SH-SY5Y (cell line): Measurements from ENCODE around the gene ARG2.

ENCODE experiments used
- GATA2 ChIP-seq: IDR thresholded peaks from 2 replicates; pipeline ENCODE4 v1.6.1; 2011; ENCODE audit warnings: mild to moderate bottlenecking, low read depth, low read length
- GATA3 ChIP-seq: IDR thresholded peaks from 2 replicates; pipeline ENCODE4 v1.6.1; 2011; ENCODE audit warnings: low read depth, mild to moderate bottlenecking, low read length, moderate library complexity

ARG2 gene

GRCh38 chr14:67675219-67675582 is 55.5 kb downstream of the ARG2 start:
- TF ChIP-seq GATA3 (no peak), GATA2 (no peak)

GRCh38 chr14:67679006-67679405 is 59.3 kb downstream of the ARG2 start:
- no peak for TF ChIP-seq GATA3
- no peak for TF ChIP-seq GATA2

DNA sequence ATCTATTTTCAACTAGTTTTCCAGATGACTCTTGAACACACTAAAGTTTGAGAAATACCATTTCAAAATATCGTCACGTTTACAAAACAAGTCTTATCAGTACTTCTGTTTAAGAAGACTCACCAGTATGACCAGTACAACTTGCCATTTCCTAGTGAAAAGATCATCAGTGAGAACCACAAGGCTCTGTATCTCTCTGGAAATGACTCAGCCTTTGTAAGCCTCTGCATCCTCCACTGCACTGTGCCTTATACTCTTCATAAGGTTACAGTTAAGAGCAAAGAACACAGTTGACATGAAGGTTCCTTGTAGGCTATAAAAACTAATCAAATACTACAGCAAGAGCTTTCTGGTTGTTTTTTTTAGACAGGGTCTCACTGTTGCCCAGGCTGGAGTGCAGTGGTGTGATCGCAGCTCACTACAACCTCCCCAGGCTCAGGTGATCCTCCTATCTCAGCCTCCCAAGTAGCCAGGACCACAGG is 60.4 kb downstream of the ARG2 start:
- TF ChIP-seq GATA3 (no peak), GATA2 (no peak)

GRCh38 chr14:67680941-67681340 is 61.2 kb downstream of the ARG2 start:
- TF ChIP-seq GATA3 (no peak), GATA2 (no peak)

GRCh38 chr14:67683842-67684241 is 64.1 kb downstream of the ARG2 start:
- TF ChIP-seq GATA2 (no peak), GATA3 (no peak)

DNA sequence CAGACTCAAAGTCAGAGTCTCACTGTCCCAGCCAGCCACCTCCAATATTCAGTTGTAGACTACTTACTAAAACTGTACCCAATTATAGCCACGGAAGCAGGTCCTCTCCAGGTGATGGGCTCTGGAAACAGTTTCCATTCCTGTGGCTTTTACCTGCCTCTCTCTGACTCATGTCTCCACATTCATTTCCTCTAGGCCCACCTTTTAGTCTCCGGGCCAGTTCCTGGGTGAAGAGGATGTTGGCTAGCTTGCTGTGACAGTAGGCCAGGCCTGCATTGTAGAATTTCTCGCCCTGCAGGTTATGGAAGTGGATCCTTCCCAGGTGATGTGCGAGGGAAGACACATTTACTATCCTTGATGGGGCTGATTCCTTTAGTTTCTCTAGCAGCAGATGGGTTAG is 70.3 kb downstream of the ARG2 start:
- TF ChIP-seq GATA2 (no peak), GATA3 (no peak)

GRCh38 chr14:67694791-67695393 is 75.2 kb downstream of the ARG2 start:
- TF ChIP-seq GATA3: no peak
- TF ChIP-seq GATA2: no peak

- no peak for TF ChIP-seq GATA3
- no peak for TF ChIP-seq GATA2
These were observed 75.8 kb downstream of the ARG2 start, which contains the start of gene RDH11 for GRCh38 chr14:67695394-67695949. Gene RDH11 (minus strand): TSS chr14:67695764. CDS start chr14:67695703, 61 bp downstream.

DNA sequence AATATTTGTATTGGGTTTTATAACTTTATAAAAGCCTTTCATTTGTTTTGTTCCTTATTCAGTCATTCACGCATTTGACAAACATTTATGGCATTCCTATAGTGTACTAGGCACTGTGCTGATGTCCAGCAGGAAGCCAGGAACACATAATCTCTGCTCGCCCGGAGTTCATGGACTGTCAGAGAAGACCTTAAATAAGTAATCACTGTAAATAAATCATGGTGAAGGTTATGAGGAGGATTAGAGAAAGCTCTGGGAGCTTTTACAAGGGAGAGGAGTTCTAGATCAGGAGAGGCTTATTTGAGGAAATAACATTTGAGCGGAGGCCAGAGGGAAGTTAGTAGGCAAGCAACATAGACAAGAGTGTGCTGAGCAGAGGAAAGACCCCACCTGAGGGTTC is 77.3 kb downstream of the ARG2 start:
- TF ChIP-seq GATA2: no peak
- TF ChIP-seq GATA3: no peak

DNA sequence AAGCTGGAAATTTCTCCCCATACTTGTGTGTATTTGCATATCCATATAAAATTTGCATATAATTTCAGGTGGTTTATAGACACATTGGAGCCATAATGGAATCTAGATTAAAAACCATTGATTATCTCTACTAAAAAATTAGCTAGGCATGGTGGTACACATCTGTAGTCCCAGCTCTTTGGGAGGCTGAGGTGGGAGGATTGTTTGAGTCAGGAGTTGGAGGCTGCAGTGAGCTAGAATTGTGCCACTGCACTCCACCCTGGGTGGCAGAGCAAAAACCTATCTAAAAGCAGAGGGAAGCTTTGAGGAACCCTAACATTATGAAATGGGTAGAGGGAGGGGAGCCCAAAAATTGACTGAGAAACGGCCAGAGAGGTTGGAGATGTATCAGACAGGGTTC is 78.5 kb downstream of the ARG2 start:
- TF ChIP-seq GATA2: no peak
- no peak for TF ChIP-seq GATA3
